WTC11 (cell line): ENCODE measurements around the gene BMP7. TPM values are rescaled to one million over a fixed set of nuclear protein-coding genes. Genes with fewer than 3 reads are reported as not detected.

ENCODE experiments used
- ATAC-seq: fragments of 200-7000 bp; cut with Tn5 transposase; 2 replicates; pipeline ENCODE4 v1.10.0; 2021; ENCODE audit warnings: mild to moderate bottlenecking, moderate library complexity
- CTCF ChIA-PET: fragments of 300-600 bp; sonication (Branson Sonifier 250); formaldehyde crosslinking; loops from one replicate; lab custom pipeline; 2021; ENCODE audit warnings: antibody characterized with exemption; lab: Charles Lee
- POLR2A ChIA-PET: fragments of 350-600 bp; sonication (Branson Sonifier 250); formaldehyde crosslinking; loops from one replicate; lab custom pipeline; 2021; ENCODE audit warnings: antibody characterized with exemption; lab: Charles Lee
- DNase-seq: peaks from one replicate; pipeline ENCODE4 v3.0.0; 2021; ENCODE audit warnings: low spot score
- H3K27ac Mint-ChIP-seq: 2 replicates; pipeline ENCODE4 v1.8.0; 2021; ENCODE audit warnings: mixed read lengths
- H3K27me3 Mint-ChIP-seq: 2 replicates; pipeline ENCODE4 v1.8.0; 2021; ENCODE audit warnings: low read depth, mild to moderate bottlenecking, moderate library complexity, mixed read lengths
- H3K36me3 Mint-ChIP-seq: 2 replicates; pipeline ENCODE4 v1.8.0; 2021; ENCODE audit warnings: mixed read lengths
- H3K4me1 Mint-ChIP-seq: 2 replicates; pipeline ENCODE4 v1.8.0; 2022; ENCODE audit warnings: mixed read lengths
- H3K4me3 Mint-ChIP-seq: 2 replicates; pipeline ENCODE4 v1.8.0; 2021; ENCODE audit warnings: mild to moderate bottlenecking, moderate library complexity, mixed read lengths
- H3K9me3 Mint-ChIP-seq: 2 replicates; pipeline ENCODE4 v1.8.0; 2021; ENCODE audit warnings: mixed read lengths
- ATF1 ChIP-seq: sonication (generic); formaldehyde crosslinking; IDR thresholded peaks from 2 replicates; pipeline ENCODE4 v1.8.1; 2023; ENCODE audit warnings: mild to moderate bottlenecking, moderate library complexity, missing genetic modification reagents
- ATF3 ChIP-seq: sonication (generic); formaldehyde crosslinking; conservative IDR thresholded peaks from 2 replicates; pipeline ENCODE4 v1.8.1; 2022; ENCODE audit warnings: mild to moderate bottlenecking, missing genetic modification reagents
- CTCF ChIP-seq: fragments of 200-600 bp; IDR thresholded peaks from 2 replicates; pipeline ENCODE4 v1.8.0; 2022; ENCODE audit warnings: antibody characterized with exemption
- EMX1 ChIP-seq: fragments of 250-450 bp; sonication (Bioruptor Pico); IDR thresholded peaks from 2 replicates; pipeline ENCODE4 v1.8.0; 2021; ENCODE audit warnings: mild to moderate bottlenecking
- GRHL2 ChIP-seq: fragments of 250-450 bp; sonication (Bioruptor Pico); IDR thresholded peaks from 2 replicates; pipeline ENCODE4 v1.8.0; 2022; ENCODE audit warnings: mild to moderate bottlenecking, moderate library complexity; ENCODE audit not compliant: insufficient replicate concordance, severe bottlenecking
- HMGA2 ChIP-seq: fragments of 250-450 bp; sonication (Bioruptor Pico); IDR thresholded peaks from 2 replicates; pipeline ENCODE4 v1.4.0; 2021; ENCODE audit warnings: mild to moderate bottlenecking, moderate library complexity
- MXD4 ChIP-seq: fragments of 250-450 bp; sonication (Bioruptor Pico); IDR thresholded peaks from 2 replicates; pipeline ENCODE4 v1.8.0; 2021; ENCODE audit warnings: mild to moderate bottlenecking, moderate library complexity, borderline replicate concordance
- MYBL2 ChIP-seq: sonication (generic); formaldehyde crosslinking; IDR thresholded peaks from 2 replicates; pipeline ENCODE4 v1.8.1; 2023; ENCODE audit warnings: mild to moderate bottlenecking, moderate library complexity, missing genetic modification reagents
- NFYB ChIP-seq: sonication (generic); formaldehyde crosslinking; conservative IDR thresholded peaks from 2 replicates; pipeline ENCODE4 v1.8.0; 2022; ENCODE audit warnings: low read depth, missing genetic modification reagents
- NR3C1 ChIP-seq: sonication (generic); formaldehyde crosslinking; conservative IDR thresholded peaks from 2 replicates; pipeline ENCODE4 v1.8.1; 2023; ENCODE audit warnings: low read depth, mild to moderate bottlenecking, missing genetic modification reagents
- RORB ChIP-seq: fragments of 250-450 bp; sonication (Bioruptor Pico); IDR thresholded peaks from 2 replicates; pipeline ENCODE4 v1.9.0; 2021; ENCODE audit warnings: mild to moderate bottlenecking
- SMAD3 ChIP-seq: sonication (generic); formaldehyde crosslinking; IDR thresholded peaks from 2 replicates; pipeline ENCODE4 v1.8.0; 2022; ENCODE audit warnings: missing genetic modification reagents, mild to moderate bottlenecking, borderline replicate concordance
- SMAD4 ChIP-seq: sonication (generic); formaldehyde crosslinking; IDR thresholded peaks from 2 replicates; pipeline ENCODE4 v1.8.0; 2022; ENCODE audit warnings: mild to moderate bottlenecking, missing genetic modification reagents
- ZNF219 ChIP-seq: sonication (generic); formaldehyde crosslinking; IDR thresholded peaks from 2 replicates; pipeline ENCODE4 v1.8.0; 2023; ENCODE audit warnings: missing genetic modification reagents, mild to moderate bottlenecking, borderline replicate concordance
- ZNF512 ChIP-seq: sonication (generic); formaldehyde crosslinking; IDR thresholded peaks from 2 replicates; pipeline ENCODE4 v1.8.1; 2022; ENCODE audit warnings: missing genetic modification reagents, borderline replicate concordance
- total RNA-seq: library from RNA; stranded (reverse); gene quantifications from 3 replicates; pipeline ENCODE4 v1.2.3, GENCODE V29; 2021
- TF ChIP-seq, protein P1 (sequence below): sonication (generic); formaldehyde crosslinking; IDR thresholded peaks from 2 replicates; pipeline ENCODE4 v1.8.0; 2023; ENCODE audit warnings: missing genetic modification reagents, mild to moderate bottlenecking, borderline replicate concordance
- TF ChIP-seq, protein P2 (sequence below): sonication (generic); formaldehyde crosslinking; IDR thresholded peaks from 2 replicates; pipeline ENCODE4 v1.8.1; 2023; ENCODE audit warnings: mild to moderate bottlenecking, missing genetic modification reagents
- TF ChIP-seq, protein P3 (sequence below): sonication (generic); formaldehyde crosslinking; IDR thresholded peaks from 2 replicates; pipeline ENCODE4 v1.8.1; 2022; ENCODE audit warnings: mild to moderate bottlenecking, missing genetic modification reagents, moderate library complexity, borderline replicate concordance
- TF ChIP-seq, protein P4 (sequence below): fragments of 250-450 bp; sonication (Bioruptor Pico); IDR thresholded peaks from 2 replicates; pipeline ENCODE4 v1.9.0; 2021; ENCODE audit warnings: mild to moderate bottlenecking
- TF ChIP-seq, protein P5 (sequence below): fragments of 250-450 bp; sonication (Bioruptor Pico); IDR thresholded peaks from 2 replicates; pipeline ENCODE4 v1.9.0; 2021; ENCODE audit warnings: moderate library complexity, mild to moderate bottlenecking, inconsistent platforms, borderline replicate concordance

Gene BMP7
- total RNA-seq, 1 experiment from 2014 or later = 40.7 TPM

- ChIA-PET CTCF (no interaction called here), POLR2A (no interaction called here)
- Mint-ChIP-seq H3K36me3 (peaks cover 2% of the 10 kb centered on the region; the same call in 1 of the 2 replicates), H3K27ac (no peak overlapping the region), H3K4me1 (peaks cover 11% of the 10 kb centered on the region), H3K4me3 (no peak overlapping the region), H3K9me3 (no peaks in the 10 kb centered on the region), H3K27me3 (no peaks in the 10 kb centered on the region)
- ATAC-seq (no peak), DNase-seq (no peak)
- TF ChIP-seq MXD4 = no peak
- TF ChIP-seq ZNF219 (CRISPR knock-in tag) = no peak
- TF ChIP-seq, protein P1, sequence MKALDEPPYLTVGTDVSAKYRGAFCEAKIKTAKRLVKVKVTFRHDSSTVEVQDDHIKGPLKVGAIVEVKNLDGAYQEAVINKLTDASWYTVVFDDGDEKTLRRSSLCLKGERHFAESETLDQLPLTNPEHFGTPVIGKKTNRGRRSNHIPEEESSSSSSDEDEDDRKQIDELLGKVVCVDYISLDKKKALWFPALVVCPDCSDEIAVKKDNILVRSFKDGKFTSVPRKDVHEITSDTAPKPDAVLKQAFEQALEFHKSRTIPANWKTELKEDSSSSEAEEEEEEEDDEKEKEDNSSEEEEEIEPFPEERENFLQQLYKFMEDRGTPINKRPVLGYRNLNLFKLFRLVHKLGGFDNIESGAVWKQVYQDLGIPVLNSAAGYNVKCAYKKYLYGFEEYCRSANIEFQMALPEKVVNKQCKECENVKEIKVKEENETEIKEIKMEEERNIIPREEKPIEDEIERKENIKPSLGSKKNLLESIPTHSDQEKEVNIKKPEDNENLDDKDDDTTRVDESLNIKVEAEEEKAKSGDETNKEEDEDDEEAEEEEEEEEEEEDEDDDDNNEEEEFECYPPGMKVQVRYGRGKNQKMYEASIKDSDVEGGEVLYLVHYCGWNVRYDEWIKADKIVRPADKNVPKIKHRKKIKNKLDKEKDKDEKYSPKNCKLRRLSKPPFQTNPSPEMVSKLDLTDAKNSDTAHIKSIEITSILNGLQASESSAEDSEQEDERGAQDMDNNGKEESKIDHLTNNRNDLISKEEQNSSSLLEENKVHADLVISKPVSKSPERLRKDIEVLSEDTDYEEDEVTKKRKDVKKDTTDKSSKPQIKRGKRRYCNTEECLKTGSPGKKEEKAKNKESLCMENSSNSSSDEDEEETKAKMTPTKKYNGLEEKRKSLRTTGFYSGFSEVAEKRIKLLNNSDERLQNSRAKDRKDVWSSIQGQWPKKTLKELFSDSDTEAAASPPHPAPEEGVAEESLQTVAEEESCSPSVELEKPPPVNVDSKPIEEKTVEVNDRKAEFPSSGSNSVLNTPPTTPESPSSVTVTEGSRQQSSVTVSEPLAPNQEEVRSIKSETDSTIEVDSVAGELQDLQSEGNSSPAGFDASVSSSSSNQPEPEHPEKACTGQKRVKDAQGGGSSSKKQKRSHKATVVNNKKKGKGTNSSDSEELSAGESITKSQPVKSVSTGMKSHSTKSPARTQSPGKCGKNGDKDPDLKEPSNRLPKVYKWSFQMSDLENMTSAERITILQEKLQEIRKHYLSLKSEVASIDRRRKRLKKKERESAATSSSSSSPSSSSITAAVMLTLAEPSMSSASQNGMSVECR (CRISPR knock-in tag) = no peak
- TF ChIP-seq NFYB (CRISPR knock-in tag) = no peak
- TF ChIP-seq HMGA2 (CRISPR knock-in tag) = no peak
- no peak for TF ChIP-seq NR3C1 (CRISPR knock-in tag)
- TF ChIP-seq, protein P2, sequence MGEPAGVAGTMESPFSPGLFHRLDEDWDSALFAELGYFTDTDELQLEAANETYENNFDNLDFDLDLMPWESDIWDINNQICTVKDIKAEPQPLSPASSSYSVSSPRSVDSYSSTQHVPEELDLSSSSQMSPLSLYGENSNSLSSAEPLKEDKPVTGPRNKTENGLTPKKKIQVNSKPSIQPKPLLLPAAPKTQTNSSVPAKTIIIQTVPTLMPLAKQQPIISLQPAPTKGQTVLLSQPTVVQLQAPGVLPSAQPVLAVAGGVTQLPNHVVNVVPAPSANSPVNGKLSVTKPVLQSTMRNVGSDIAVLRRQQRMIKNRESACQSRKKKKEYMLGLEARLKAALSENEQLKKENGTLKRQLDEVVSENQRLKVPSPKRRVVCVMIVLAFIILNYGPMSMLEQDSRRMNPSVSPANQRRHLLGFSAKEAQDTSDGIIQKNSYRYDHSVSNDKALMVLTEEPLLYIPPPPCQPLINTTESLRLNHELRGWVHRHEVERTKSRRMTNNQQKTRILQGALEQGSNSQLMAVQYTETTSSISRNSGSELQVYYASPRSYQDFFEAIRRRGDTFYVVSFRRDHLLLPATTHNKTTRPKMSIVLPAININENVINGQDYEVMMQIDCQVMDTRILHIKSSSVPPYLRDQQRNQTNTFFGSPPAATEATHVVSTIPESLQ = no peak
- TF ChIP-seq CTCF = no peak
- TF ChIP-seq, protein P3, sequence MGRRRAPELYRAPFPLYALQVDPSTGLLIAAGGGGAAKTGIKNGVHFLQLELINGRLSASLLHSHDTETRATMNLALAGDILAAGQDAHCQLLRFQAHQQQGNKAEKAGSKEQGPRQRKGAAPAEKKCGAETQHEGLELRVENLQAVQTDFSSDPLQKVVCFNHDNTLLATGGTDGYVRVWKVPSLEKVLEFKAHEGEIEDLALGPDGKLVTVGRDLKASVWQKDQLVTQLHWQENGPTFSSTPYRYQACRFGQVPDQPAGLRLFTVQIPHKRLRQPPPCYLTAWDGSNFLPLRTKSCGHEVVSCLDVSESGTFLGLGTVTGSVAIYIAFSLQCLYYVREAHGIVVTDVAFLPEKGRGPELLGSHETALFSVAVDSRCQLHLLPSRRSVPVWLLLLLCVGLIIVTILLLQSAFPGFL = no peak
- TF ChIP-seq EMX1 = no peak
- TF ChIP-seq MYBL2 = no peak
- TF ChIP-seq SMAD4 (CRISPR knock-in tag) = no peak
- no peak for TF ChIP-seq RORB (CRISPR knock-in tag)
- TF ChIP-seq, protein P4, sequence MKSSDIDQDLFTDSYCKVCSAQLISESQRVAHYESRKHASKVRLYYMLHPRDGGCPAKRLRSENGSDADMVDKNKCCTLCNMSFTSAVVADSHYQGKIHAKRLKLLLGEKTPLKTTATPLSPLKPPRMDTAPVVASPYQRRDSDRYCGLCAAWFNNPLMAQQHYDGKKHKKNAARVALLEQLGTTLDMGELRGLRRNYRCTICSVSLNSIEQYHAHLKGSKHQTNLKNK (CRISPR knock-in tag) = no peak
- no peak for TF ChIP-seq ZNF512 (CRISPR knock-in tag)
- no peak for TF ChIP-seq ATF3
- TF ChIP-seq GRHL2 (CRISPR knock-in tag) = no peak
- no peak for TF ChIP-seq ATF1 (CRISPR knock-in tag)
- TF ChIP-seq SMAD3 (CRISPR knock-in tag) = no peak
- TF ChIP-seq, protein P5, sequence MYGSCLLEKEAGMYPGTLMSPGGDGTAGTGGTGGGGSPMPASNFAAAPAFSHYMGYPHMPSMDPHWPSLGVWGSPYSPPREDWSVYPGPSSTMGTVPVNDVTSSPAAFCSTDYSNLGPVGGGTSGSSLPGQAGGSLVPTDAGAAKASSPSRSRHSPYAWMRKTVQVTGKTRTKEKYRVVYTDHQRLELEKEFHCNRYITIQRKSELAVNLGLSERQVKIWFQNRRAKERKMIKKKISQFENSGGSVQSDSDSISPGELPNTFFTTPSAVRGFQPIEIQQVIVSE (CRISPR knock-in tag) = no peak
These were observed 72.3 kb downstream of the BMP7 start for GRCh38 chr20:57194154-57194553.
